ENCODE measurements around the gene ZNF689.

ZNF689 gene

GRCh38 chr16:30615358-30616091, 5.3 kb upstream of the ZNF689 start (continued):
- no peak for TF ChIP-seq ZNF274 (IDR thresholded peaks at IDR 0.05; ENCODE audit: low read length)
- TF ChIP-seq ZNF274 (tag by site-specific recombination; IDR thresholded peaks at IDR 0.05; ENCODE audit: borderline replicate concordance): no peak
- TF ChIP-seq ZNF830 (tag by site-specific recombination; IDR thresholded peaks at IDR 0.05; ENCODE audit: low read depth): no peak
- TF ChIP-seq ZNF561 (tag by site-specific recombination; IDR thresholded peaks at IDR 0.05; ENCODE audit: borderline replicate concordance): no peak
- no peak for TF ChIP-seq ZNF707 (tag by site-specific recombination; IDR thresholded peaks at IDR 0.05)
- TF ChIP-seq ZNF404 (tag by site-specific recombination; IDR thresholded peaks at IDR 0.05): no peak
- TF ChIP-seq ZNF214 (tag by site-specific recombination; IDR thresholded peaks at IDR 0.05; ENCODE audit: borderline replicate concordance): no peak
- no peak for TF ChIP-seq ZNF521 (tag by site-specific recombination; IDR thresholded peaks at IDR 0.05)
- TF ChIP-seq, protein P1, sequence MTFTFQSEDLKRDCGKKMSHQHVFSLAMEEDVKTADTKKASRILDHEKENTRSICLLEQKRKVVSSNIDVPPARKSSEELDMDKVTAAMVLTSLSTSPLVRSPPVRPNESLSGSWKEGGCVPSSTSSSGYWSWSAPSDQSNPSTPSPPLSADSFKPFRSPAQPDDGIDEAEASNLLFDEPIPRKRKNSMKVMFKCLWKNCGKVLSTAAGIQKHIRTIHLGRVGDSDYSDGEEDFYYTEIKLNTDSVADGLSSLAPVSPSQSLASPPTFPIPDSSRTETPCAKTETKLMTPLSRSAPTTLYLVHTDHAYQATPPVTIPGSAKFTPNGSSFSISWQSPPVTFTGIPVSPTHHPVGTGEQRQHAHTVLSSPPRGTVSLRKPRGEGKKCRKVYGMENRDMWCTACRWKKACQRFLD (tag by site-specific recombination; IDR thresholded peaks at IDR 0.05): no peak
- TF ChIP-seq ZNF792 (tag by site-specific recombination; IDR thresholded peaks at IDR 0.05): no peak
- TF ChIP-seq, protein P2, sequence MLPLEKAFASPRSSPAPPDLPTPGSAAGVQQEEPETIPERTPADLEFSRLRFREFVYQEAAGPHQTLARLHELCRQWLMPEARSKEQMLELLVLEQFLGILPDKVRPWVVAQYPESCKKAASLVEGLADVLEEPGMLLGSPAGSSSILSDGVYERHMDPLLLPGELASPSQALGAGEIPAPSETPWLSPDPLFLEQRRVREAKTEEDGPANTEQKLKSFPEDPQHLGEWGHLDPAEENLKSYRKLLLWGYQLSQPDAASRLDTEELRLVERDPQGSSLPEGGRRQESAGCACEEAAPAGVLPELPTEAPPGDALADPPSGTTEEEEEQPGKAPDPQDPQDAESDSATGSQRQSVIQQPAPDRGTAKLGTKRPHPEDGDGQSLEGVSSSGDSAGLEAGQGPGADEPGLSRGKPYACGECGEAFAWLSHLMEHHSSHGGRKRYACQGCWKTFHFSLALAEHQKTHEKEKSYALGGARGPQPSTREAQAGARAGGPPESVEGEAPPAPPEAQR (tag by site-specific recombination; IDR thresholded peaks at IDR 0.05): no peak
- no peak; the same call in 1 of the 2 replicates for TF ChIP-seq ZNF843 (tag by site-specific recombination; IDR thresholded peaks at IDR 0.05)
- no peak for TF ChIP-seq ZNF169 (tag by site-specific recombination; IDR thresholded peaks at IDR 0.05)
- TF ChIP-seq HOXC10 (CRISPR knock-in tag; IDR thresholded peaks at IDR 0.05): no peak
- TF ChIP-seq ZNF302 (tag by site-specific recombination; IDR thresholded peaks at IDR 0.05; ENCODE audit: low read depth): no peak
- peak; percentile 45 for TF ChIP-seq ZFHX2 (tag by site-specific recombination; conservative IDR thresholded peaks at IDR 0.05)
- TF ChIP-seq ZBTB8A (tag by site-specific recombination; IDR thresholded peaks at IDR 0.05): no peak
- TF ChIP-seq, protein P3, sequence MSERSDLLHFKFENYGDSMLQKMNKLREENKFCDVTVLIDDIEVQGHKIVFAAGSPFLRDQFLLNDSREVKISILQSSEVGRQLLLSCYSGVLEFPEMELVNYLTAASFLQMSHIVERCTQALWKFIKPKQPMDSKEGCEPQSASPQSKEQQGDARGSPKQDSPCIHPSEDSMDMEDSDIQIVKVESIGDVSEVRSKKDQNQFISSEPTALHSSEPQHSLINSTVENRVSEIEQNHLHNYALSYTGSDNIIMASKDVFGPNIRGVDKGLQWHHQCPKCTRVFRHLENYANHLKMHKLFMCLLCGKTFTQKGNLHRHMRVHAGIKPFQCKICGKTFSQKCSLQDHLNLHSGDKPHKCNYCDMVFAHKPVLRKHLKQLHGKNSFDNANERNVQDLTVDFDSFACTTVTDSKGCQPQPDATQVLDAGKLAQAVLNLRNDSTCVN (tag by site-specific recombination; optimal IDR thresholded peaks at IDR 0.05): peak; percentile 27
- TF ChIP-seq ZNF660 (tag by site-specific recombination; IDR thresholded peaks at IDR 0.05): no peak
- TF ChIP-seq ZNF501 (tag by site-specific recombination; IDR thresholded peaks at IDR 0.05): 0 out of 2 replicates have a peak, but pooled peaks have one; percentile 71
- TF ChIP-seq SETDB1 (IDR thresholded peaks at IDR 0.05; ENCODE audit: insufficient read length, low read length): no peak
- TF ChIP-seq PATZ1 (tag by site-specific recombination; IDR thresholded peaks at IDR 0.05): peak; percentile 71

All from HEK293 (cell line).